Activated naive CD4-positive, alpha-beta T cell treated with anti-CD3 and anti-CD28 coated beads, Interleukin-2, amount 50 U/mL, for 24 hours (primary cell): Measurements from ENCODE around the gene CPEB2.

ENCODE experiments used
- H3K27ac Mint-ChIP-seq: one replicate; pipeline ENCODE4 v1.8.0; 2021; ENCODE audit warnings: mild to moderate bottlenecking, mixed read lengths
- H3K27me3 Mint-ChIP-seq: one replicate; pipeline ENCODE4 v1.8.0; 2021; ENCODE audit warnings: mixed read lengths
- H3K36me3 Mint-ChIP-seq: one replicate; pipeline ENCODE4 v1.8.0; 2021; ENCODE audit warnings: mixed read lengths
- H3K4me1 Mint-ChIP-seq: one replicate; pipeline ENCODE4 v1.8.0; 2021; ENCODE audit warnings: mixed read lengths
- H3K4me3 Mint-ChIP-seq: one replicate; pipeline ENCODE4 v1.8.0; 2021; ENCODE audit warnings: mild to moderate bottlenecking, mixed read lengths
- H3K9me3 Mint-ChIP-seq: one replicate; pipeline ENCODE4 v1.8.0; 2021; ENCODE audit warnings: mixed read lengths

Gene CPEB2

DNA sequence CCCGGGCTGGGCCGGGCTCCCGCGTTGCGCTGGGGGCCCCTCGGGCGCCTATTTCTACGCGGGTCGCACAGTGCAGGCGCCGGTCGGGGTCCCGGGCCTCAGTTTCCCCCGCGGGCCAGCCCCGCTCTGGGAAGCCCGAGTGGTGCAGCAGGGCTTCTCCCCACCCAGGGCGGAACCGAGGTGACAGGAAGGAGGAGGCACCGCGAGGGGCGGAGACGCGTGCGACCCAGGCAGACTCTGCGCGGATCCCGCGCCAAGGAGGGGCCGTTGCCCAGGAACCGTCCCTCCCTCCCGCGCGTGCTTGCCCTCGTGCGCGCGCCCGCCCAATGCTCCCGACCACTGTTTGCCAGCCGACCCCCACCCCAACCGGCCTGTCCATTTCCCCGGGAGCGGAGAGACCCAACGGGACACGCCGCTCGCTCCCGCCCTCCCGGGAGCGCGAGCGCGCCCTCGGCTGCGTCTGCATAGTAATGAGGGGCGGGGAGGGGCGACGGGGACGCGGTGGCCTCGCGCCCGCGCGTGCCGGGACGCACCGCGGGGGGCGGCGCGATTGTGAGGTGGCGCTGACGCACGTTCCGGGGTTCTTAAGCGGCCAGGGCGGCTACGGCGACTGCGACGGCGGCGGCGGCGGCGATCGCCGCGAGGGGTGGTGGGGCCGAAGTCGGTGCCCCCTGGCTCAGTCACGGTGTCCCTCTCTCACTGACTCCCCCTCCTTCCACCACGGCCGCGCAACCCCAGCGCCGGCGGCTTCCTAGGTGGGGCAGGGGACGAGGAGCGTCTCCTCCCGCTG, at the start of gene CPEB2:
Gene CPEB2 (plus strand): TSS at position 613 of the 790 bp plus-strand sequence. CDS start 193 bp downstream, outside the sequence.
- Mint-ChIP-seq H3K4me1 (peaks cover 28% of the 10 kb centered on the region), H3K27me3 (no peaks in the 10 kb centered on the region), H3K9me3 (no peaks in the 10 kb centered on the region), H3K27ac (peak within 1 kb of the TSS; percentile 91), H3K4me3 (peak within 1 kb of the TSS; percentile 92), H3K36me3 (no peaks in the 10 kb centered on the region)

DNA sequence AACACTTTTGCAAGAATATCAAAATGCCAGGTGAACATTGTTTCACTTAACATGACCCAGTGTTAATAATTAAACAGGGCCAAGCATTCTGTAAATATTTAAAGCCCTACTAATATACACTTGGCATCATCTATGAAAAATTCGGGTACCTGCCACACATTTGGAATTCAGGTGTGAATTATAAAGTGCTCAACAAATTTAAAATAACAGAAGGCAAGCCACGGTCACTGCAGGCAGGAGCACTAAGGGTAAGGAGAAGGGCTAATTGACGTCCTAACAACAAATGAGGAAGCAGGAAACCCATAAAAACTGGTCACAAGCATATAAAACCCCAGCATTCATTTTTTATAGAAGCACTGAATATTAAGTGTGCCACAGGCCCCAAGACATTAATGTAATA, 43.8 kb upstream of the CPEB2 start:
- no peak overlapping the region for H3K4me3 Mint-ChIP-seq
- H3K36me3 Mint-ChIP-seq: no peaks in the 10 kb centered on the region
- H3K27ac Mint-ChIP-seq: no peak overlapping the region

DNA sequence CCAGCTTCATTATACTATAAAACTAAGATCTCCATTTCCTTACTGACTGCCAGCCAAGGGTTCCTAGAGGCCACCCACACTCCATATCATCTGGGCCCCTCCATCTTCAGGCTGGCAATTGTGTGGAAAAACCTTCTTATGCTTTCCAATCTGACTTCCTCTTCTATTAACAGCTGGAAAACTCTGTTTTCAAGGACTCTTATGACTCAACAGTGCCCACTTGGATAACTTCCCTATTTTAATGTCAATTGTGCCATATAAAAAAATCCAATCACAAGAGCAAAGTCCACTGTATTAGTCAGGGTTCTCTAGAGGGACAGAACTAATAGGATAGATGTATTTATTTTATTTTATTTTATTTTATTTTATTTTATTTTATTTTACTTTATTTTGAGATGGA, 41.0 kb upstream of the CPEB2 start:
- Mint-ChIP-seq H3K27ac (no peak overlapping the region), H3K27me3 (peaks cover 11% of the 10 kb centered on the region), H3K9me3 (no peaks in the 10 kb centered on the region), H3K4me1 (no peaks in the 10 kb centered on the region), H3K36me3 (no peaks in the 10 kb centered on the region), H3K4me3 (no peak overlapping the region)

More for the DNA sequence above, 43.8 kb upstream of the CPEB2 start:
- Mint-ChIP-seq H3K27me3 (peaks cover 10% of the 10 kb centered on the region), H3K4me1 (no peaks in the 10 kb centered on the region), H3K9me3 (no peaks in the 10 kb centered on the region)

DNA sequence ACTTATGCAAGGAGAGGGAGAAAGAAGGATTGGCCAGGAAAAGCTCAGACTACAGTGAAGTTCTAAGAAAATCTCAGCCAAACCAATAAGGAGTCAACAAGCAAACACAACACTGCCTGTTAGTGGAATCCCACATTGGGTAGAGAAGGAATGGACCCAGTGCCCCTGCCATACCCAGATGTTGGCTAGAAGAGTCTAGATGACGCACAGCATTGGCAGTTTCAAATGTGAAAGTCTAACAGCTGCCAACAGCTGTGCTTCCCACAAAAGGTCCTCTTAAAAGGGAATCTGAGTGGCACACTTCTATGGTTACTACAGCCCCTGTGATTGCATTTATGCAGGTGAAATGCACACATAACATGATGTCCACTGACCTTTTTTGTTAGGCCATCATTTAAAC, 37.2 kb upstream of the CPEB2 start:
- Mint-ChIP-seq H3K4me3 (no peak overlapping the region), H3K27ac (no peak overlapping the region), H3K27me3 (peaks cover 20% of the 10 kb centered on the region), H3K36me3 (no peaks in the 10 kb centered on the region), H3K4me1 (no peaks in the 10 kb centered on the region), H3K9me3 (no peaks in the 10 kb centered on the region)

DNA sequence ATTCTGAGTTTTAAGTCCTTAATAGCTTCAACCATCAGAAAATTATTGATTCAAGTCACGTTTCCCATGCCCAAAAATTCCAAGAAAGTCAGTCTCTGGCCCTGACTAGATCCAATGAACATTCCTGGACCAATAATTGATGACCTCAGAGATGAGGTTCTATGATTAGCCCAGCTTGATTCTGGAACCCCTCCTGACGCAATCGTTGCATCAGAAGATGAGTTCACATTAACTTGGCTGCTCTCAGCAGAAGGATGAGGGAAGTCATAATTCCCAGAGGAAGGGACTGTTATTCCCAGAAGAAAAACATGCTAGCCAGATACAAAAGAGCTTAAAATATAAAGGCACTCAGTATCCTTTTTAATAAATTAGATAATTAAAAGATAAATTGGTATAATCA, 34.3 kb upstream of the CPEB2 start:
- no peak overlapping the region for H3K27ac Mint-ChIP-seq
- peaks cover 25% of the 10 kb centered on the region for H3K27me3 Mint-ChIP-seq
- H3K36me3 Mint-ChIP-seq: peaks cover 2% of the 10 kb centered on the region
- H3K9me3 Mint-ChIP-seq: peaks cover 5% of the 10 kb centered on the region
- no peak overlapping the region for H3K4me3 Mint-ChIP-seq
- H3K4me1 Mint-ChIP-seq: no peaks in the 10 kb centered on the region

DNA sequence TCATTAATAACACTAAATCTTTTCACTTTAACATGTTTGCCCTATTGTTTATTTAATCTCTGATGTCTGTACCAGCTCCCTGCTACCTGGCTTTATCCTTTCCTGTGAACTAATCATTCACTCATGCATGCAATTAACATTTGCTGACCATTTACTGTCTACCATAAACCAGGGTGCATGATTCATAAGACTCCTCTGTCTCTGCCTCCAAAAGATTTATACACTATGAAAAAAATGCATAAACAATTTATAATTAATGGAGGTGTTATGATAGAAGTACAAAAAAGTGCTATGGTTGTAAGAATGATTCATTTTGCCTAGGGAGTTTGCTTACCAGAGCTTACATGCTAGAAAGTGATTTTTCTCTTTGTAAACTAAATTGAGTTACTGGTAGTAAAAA, 24.5 kb upstream of the CPEB2 start:
- peaks cover 18% of the 10 kb centered on the region for H3K27me3 Mint-ChIP-seq
- H3K4me3 Mint-ChIP-seq: no peak overlapping the region
- no peaks in the 10 kb centered on the region for H3K4me1 Mint-ChIP-seq
- H3K27ac Mint-ChIP-seq: no peak overlapping the region
- no peaks in the 10 kb centered on the region for H3K36me3 Mint-ChIP-seq
- H3K9me3 Mint-ChIP-seq: peaks cover under 1% of the 10 kb centered on the region

DNA sequence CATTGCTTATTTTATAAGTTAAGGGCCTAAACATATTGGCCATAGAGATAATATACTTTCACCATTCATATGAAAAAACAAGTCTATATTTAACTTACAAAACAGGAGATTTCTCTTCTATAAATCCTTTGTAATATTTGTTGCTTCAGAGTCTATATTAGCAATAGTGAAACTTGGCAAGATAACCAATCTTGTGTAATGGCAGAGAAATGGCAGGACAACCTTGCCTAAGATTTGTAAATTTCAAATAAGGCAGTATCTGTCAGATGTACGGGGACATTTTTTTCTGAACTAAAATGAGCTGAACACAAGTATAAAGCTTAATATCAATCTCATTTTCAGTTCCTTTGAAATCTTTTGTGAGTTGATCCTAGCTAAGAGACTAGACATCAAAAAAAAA, 17.8 kb upstream of the CPEB2 start:
- Mint-ChIP-seq H3K4me1 (no peaks in the 10 kb centered on the region), H3K27me3 (peaks cover 3% of the 10 kb centered on the region), H3K4me3 (no peak overlapping the region), H3K9me3 (no peaks in the 10 kb centered on the region), H3K36me3 (no peaks in the 10 kb centered on the region), H3K27ac (no peak overlapping the region)

DNA sequence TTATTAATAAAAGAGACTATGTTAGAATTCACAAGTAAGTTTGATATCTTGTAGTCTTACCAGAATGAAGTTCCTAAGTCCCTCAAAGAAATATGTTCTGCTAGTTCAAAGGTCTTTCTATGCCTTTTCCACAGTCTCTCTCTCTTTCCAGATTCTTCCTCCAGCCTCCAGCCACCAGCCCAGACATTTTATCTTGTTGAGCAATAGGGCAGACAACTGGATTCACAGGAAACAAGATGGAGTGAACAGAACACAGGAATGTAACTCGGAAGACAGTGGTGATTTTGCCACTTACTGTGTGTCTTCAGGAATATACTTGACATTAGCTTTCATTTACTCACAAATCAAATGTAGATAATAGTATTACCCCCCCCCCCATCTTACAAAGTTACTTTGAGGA, 17.1 kb upstream of the CPEB2 start:
- no peak overlapping the region for H3K4me3 Mint-ChIP-seq
- H3K27ac Mint-ChIP-seq: no peak overlapping the region
- no peaks in the 10 kb centered on the region for H3K4me1 Mint-ChIP-seq
- no peaks in the 10 kb centered on the region for H3K9me3 Mint-ChIP-seq
- no peaks in the 10 kb centered on the region for H3K36me3 Mint-ChIP-seq
- H3K27me3 Mint-ChIP-seq: peaks cover 3% of the 10 kb centered on the region

DNA sequence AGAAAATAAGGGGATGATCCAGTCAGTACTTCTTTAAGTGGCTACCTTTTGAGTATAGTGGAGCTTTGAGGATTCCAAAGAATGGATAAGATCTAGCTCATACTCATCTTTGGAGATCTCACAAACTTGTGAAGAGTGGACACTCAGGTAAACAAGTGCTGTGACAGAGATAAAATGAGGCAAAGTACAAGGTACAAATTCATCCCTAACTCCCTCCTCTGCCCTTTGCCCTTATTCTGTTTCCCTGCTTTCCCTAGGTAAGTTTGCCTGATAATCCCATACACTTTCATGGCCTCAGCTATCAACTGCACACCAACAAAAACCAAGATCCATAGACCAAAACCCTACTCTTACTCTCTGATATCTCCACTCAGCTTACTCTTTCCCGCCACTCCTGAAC, 16.4 kb upstream of the CPEB2 start:
- Mint-ChIP-seq H3K4me3 (no peak overlapping the region), H3K4me1 (no peaks in the 10 kb centered on the region), H3K27me3 (peaks cover 3% of the 10 kb centered on the region), H3K27ac (no peak overlapping the region), H3K36me3 (no peaks in the 10 kb centered on the region), H3K9me3 (no peaks in the 10 kb centered on the region)

DNA sequence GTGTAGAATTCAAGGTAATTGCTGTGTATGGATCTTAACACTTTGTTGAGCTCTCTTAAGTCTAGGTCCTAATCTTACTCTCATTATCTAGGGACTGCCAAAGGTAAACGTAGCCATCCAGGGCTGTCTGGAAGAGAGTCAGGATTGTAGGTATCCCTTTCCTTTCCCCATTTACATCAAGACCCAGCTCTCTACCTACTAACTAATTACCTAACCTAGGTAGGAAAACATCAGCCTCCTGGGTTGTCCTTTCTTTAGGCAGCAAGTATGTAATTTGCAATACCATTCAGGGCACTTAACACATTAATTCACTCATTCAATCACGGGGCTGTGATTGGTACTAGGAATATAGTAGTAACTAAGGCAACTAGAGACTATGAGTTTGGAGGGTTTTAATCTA, 15.2 kb upstream of the CPEB2 start:
- H3K27me3 Mint-ChIP-seq: peaks cover 3% of the 10 kb centered on the region
- H3K9me3 Mint-ChIP-seq: no peaks in the 10 kb centered on the region
- no peaks in the 10 kb centered on the region for H3K4me1 Mint-ChIP-seq
- H3K27ac Mint-ChIP-seq: no peak overlapping the region
- H3K4me3 Mint-ChIP-seq: no peak overlapping the region
- H3K36me3 Mint-ChIP-seq: no peaks in the 10 kb centered on the region

DNA sequence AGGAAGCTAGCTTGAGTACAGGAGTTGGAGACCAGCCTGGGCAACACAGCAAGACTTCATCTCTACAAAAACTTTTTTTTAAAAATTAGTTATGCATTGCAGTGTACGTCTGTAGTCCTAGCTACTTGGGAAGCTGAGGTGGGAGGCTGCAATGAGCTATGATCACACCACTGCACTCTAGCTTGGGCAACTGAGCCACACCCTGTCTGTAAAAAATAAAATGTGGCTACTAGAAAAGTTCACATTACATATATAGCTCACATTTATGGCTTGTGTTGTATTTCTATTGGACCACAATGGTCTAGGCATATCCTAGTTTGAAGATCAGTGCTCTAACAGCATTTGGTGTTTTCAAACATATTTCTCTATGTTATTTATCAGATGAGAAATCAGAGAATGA, 11.8 kb upstream of the CPEB2 start:
- Mint-ChIP-seq H3K27ac (no peak overlapping the region), H3K27me3 (peaks cover 3% of the 10 kb centered on the region), H3K4me1 (peaks cover 4% of the 10 kb centered on the region), H3K4me3 (no peak overlapping the region), H3K9me3 (no peaks in the 10 kb centered on the region), H3K36me3 (no peaks in the 10 kb centered on the region)

DNA sequence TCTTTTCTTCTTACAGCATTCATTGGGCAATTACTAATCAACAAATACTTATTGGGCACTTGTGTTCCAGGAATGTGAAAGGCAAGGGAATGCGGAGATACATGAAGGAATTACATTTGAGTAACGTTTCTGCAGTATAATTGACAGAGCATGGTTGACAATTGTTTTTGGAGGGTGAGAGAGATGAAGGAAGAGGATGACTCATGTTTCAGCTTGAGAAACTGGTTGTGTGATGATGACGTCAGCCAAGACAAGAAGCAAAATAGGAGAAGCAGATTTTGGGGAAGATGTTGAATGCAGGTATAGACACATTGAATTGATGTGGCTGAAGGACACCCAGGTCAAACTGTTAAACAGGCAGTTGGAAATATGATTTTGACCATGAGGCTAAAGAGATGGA, 8.0 kb upstream of the CPEB2 start:
- peaks cover 8% of the 10 kb centered on the region for H3K4me1 Mint-ChIP-seq
- no peaks in the 10 kb centered on the region for H3K27me3 Mint-ChIP-seq
- H3K4me3 Mint-ChIP-seq: no peak overlapping the region
- no peaks in the 10 kb centered on the region for H3K36me3 Mint-ChIP-seq
- H3K27ac Mint-ChIP-seq: no peak overlapping the region
- no peaks in the 10 kb centered on the region for H3K9me3 Mint-ChIP-seq

DNA sequence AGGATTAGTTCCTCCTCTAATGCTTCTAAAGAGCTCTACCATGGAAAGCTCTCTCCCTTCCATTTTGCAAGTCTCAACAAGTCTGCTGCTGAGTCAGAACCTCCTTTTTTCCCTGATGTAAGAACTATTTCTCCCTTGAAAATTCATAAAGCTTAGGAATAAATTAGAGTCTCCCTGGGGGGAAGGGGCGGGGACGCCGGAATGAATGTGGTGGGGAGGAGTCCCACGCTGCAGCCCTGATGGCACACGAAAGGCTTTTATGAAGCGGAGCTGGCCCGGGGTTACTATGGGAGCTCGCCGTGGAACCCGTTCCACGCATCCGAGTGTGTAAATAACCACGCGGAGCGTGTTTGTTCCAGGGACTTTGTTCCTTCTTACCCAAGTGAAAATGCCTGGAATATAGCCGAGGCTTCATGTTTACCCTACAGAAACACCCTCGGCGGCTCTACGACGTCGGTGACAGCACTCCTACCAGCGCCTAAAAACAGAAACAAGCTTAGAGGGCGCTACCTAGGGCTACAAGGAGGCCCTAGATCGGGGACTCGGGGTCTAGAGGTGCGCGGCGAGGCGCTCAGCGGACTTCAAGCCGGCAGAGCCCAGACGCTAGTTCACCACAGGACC, 923 bp upstream of the CPEB2 start:
- peak overlapping the region; percentile 85 for H3K27ac Mint-ChIP-seq
- no peaks in the 10 kb centered on the region for H3K36me3 Mint-ChIP-seq
- H3K9me3 Mint-ChIP-seq: no peaks in the 10 kb centered on the region
- H3K4me3 Mint-ChIP-seq: peak overlapping the region; percentile 92
- peaks cover 24% of the 10 kb centered on the region for H3K4me1 Mint-ChIP-seq
- no peaks in the 10 kb centered on the region for H3K27me3 Mint-ChIP-seq

DNA sequence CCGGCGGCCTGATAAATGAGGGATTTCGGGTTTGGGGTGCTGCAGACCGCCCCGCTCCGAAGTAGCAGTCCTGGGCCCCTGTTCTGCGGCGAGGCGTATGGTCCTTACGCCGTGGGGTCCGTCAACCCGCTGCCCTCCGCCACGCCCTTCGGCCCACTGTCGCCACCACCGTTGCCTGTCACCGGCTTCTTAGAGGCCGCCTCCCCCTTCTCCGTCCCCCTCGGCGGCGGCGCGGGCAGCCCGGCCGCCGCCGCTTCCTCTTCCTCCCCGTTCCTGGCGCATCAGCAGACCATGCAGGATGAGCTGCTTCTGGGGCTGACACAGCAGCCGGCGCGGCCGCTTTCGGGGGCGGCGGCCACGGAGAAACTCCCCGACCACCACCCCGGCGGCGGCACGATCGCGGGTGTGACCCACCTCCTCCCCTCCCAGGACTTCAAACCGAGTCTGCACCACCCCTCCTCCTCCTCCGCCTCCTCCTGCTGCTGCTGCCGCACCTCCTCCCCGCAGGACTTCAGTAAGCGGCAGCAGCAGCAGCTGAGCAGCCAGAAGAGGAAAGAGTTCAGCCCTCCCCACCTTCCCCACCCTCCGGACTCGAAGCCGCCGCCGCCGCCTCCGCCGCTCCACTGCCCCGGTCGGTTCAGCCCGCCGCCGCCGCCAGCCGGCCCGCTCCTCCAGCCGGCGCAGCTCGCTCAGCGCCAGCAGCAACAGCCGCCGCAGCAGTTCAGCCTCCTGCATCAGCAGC, 549 bp downstream of the CPEB2 start:
- no peaks in the 10 kb centered on the region for H3K27me3 Mint-ChIP-seq
- H3K9me3 Mint-ChIP-seq: no peaks in the 10 kb centered on the region
- peak overlapping the region; percentile 91 for H3K27ac Mint-ChIP-seq
- no peaks in the 10 kb centered on the region for H3K36me3 Mint-ChIP-seq
- H3K4me1 Mint-ChIP-seq: peaks cover 31% of the 10 kb centered on the region
- peak overlapping the region; percentile 92 for H3K4me3 Mint-ChIP-seq

DNA sequence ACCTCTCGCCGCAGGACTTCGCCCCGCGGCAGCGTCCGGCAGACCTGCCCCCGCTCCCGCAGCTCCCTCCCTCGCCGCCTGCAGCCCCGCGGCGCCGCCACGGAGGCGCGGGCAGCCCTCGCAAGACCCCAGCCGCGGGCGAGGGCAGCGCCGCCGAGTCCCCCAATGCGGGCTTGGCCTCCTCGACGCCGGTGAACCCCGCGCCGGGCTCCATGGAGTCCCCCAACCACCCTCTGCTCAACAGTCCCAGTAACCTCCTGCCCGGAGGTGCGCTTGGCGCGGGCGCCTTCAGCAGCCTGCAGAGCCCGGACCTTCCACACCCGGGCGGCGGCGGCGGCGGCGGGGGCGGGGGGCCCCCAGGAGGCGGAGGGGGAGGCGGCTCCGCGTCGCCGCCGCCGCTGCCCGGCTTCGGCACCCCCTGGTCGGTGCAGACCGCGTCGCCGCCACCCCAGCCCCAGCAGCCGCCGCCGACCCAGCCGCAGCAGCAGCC, 1.2 kb downstream of the CPEB2 start:
- Mint-ChIP-seq H3K9me3 (no peaks in the 10 kb centered on the region), H3K36me3 (peaks cover 3% of the 10 kb centered on the region), H3K4me1 (peaks cover 36% of the 10 kb centered on the region), H3K27me3 (no peaks in the 10 kb centered on the region), H3K27ac (no peak overlapping the region), H3K4me3 (peak overlapping the region; percentile 61)
